ENCODE measurements around the gene SDK1. TPM values are rescaled to one million over a fixed set of nuclear protein-coding genes. Genes with fewer than 3 reads are reported as not detected.

Gene SDK1
- total RNA-seq, 4 donors from 2014 or later: under 0.01 to 16.2 (median 7.2) TPM

DNA sequence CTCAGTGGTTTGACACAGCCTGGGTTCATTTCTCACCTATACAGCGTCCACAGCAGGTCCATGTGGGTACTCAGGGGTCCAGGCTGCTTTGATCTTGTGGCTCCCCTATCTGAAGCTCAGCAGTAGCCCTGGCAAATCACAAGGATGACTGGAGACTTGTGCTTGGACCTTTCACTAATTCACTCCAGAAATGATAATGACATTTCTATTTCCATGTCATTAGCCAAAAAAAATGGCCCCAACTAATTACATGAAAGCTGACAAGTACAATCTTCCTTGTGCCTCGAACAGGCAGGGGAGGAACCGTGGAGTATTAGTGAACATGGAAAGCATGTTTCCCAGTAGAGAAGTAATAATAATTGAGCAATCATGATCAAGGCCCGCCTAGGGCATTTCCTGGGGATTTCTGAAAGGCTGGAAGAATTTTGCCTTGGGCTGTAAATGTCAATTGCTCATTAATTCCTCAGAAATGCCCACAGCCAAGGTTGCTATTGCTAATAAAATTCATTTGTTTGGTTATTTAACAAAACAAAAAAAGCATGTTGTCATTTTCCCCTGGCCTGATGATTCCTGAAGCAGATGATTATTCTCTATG is 586.1 kb downstream of the SDK1 start:
- H3K27ac ChIP-seq: no peak overlapping the region
- H3K4me3 ChIP-seq: no peak overlapping the region
- intact Hi-C loops (cut with DNase I; ENCODE audit: low total_unique reads): no loop called here
- no peak for DNase-seq
- H3K9me3 ChIP-seq: no peaks in the 10 kb centered on the region
- no peaks in the 10 kb centered on the region for H3K36me3 ChIP-seq
- no peaks in the 10 kb centered on the region for H3K27me3 ChIP-seq
- no peaks in the 10 kb centered on the region for H3K4me1 ChIP-seq
- TF ChIP-seq, protein P1, sequence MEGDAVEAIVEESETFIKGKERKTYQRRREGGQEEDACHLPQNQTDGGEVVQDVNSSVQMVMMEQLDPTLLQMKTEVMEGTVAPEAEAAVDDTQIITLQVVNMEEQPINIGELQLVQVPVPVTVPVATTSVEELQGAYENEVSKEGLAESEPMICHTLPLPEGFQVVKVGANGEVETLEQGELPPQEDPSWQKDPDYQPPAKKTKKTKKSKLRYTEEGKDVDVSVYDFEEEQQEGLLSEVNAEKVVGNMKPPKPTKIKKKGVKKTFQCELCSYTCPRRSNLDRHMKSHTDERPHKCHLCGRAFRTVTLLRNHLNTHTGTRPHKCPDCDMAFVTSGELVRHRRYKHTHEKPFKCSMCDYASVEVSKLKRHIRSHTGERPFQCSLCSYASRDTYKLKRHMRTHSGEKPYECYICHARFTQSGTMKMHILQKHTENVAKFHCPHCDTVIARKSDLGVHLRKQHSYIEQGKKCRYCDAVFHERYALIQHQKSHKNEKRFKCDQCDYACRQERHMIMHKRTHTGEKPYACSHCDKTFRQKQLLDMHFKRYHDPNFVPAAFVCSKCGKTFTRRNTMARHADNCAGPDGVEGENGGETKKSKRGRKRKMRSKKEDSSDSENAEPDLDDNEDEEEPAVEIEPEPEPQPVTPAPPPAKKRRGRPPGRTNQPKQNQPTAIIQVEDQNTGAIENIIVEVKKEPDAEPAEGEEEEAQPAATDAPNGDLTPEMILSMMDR (IDR thresholded peaks at IDR 0.05): no peak
- TF ChIP-seq POLR2A (IDR thresholded peaks at IDR 0.05): no peak

DNA sequence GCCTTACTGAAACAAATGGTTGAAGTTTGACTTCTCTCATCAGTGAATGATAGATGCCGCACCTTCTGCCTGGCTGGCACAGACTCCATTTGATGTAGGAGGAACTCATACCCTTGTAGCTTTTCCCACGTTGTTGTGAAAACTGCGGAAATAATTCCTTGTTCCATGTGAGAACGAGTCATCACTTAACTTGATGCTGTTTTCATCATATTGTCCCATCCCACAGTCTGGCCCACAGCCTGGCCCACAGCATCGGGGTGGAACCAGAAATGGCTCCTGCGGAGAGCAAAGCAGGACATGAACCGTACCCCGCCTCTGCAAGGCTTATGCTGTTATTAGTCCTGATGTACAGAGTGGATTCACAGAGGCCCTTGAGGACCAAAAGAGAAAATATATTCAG is 587.0 kb downstream of the SDK1 start:
- no peaks in the 10 kb centered on the region for H3K27me3 ChIP-seq
- no peak for DNase-seq
- H3K4me3 ChIP-seq: no peak overlapping the region
- H3K36me3 ChIP-seq: no peaks in the 10 kb centered on the region
- intact Hi-C loops (cut with DNase I; ENCODE audit: low total_unique reads): no loop called here
- H3K9me3 ChIP-seq: no peaks in the 10 kb centered on the region
- no peaks in the 10 kb centered on the region for H3K4me1 ChIP-seq
- no peak overlapping the region for H3K27ac ChIP-seq
- no peak for TF ChIP-seq POLR2A (IDR thresholded peaks at IDR 0.05)
- TF ChIP-seq, protein P1 (IDR thresholded peaks at IDR 0.05): no peak

DNA sequence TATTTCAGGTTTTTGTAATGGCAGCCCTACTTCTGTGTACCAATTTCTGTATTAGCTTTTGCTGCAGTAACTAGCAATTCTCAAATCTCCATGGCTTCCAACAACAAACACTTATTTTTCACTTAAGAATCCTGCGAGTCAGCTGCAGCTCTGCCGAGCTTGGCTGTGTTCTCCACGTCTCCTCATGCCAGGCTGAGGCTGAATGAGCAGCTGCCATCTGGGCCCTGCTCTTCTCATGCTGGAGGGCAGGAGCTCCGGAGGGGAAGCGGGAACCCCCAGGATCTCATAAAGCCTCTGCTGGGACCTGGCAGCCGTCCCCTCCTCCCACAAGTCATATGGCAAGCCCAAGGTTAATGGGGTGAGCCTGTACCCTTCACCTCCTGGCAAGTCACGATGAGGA is 591.1 kb downstream of the SDK1 start:
- intact Hi-C loops (cut with DNase I; ENCODE audit: low total_unique reads): no loop called here
- Histone ChIP-seq H3K27me3 (no peaks in the 10 kb centered on the region), H3K36me3 (no peaks in the 10 kb centered on the region), H3K4me1 (no peaks in the 10 kb centered on the region), H3K9me3 (no peaks in the 10 kb centered on the region), H3K4me3 (no peak overlapping the region), H3K27ac (no peak overlapping the region)
- TF ChIP-seq, protein P1 (IDR thresholded peaks at IDR 0.05): no peak
- no peak for TF ChIP-seq POLR2A (IDR thresholded peaks at IDR 0.05)
- DNase-seq: no peak

DNA sequence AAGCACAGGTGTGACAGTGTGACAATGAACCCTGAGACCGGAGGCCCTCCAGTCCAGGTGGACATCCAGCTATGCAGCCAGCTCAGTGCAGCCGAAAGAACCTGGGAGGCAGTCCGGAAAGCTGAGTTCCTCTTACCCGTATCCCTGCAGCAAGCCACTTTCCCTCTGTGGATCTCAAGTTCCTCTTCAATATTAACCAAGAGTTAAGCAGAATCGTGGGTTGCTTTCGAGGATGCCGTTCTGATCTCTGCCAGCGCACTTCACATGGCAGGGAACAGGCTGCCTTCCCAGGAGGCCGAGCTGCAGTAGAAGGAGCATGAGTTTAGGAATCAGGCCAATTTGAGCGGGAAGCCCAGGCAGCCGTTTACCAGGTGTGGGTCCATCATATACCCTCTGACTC is 591.6 kb downstream of the SDK1 start:
- Histone ChIP-seq H3K9me3 (no peaks in the 10 kb centered on the region), H3K36me3 (no peaks in the 10 kb centered on the region), H3K27me3 (no peaks in the 10 kb centered on the region), H3K27ac (no peak overlapping the region), H3K4me3 (no peak overlapping the region), H3K4me1 (no peaks in the 10 kb centered on the region)
- TF ChIP-seq POLR2A (IDR thresholded peaks at IDR 0.05): no peak
- TF ChIP-seq, protein P1 (IDR thresholded peaks at IDR 0.05): no peak
- DNase-seq: no peak
- intact Hi-C loops (cut with DNase I; ENCODE audit: low total_unique reads): no loop called here

DNA sequence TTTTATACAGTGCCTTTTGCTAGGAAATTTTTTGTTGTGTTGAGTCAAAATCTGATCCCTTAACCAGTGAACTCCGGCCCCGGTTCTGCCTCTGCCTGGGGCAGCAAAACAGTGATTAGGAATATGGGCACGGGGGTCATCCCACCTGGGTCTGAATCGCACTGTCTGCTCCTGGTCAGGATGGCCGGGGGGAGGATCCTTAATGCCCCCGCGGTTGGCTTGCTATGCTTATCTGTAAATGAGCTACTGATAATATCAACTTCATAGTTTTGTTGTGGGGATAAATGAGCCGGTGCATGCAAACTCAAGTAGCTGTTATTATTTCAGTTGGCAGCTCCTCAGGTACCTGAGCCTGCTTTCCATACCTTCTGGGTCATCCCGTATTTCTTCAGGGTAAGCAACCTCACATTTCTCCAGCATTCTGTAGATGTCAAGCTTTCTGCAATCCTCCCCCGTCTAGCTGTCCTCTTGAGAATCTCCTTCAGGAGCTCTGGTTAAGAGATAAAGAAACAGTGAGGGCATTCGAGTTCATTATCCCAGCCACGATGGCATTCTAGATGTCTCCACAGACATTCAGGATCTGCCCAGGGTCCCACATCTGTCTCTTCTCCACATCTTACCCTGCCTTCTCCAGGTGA is 592.2 kb downstream of the SDK1 start:
- Histone ChIP-seq H3K36me3 (no peaks in the 10 kb centered on the region), H3K27me3 (no peaks in the 10 kb centered on the region), H3K27ac (no peak overlapping the region), H3K4me1 (no peaks in the 10 kb centered on the region), H3K9me3 (no peaks in the 10 kb centered on the region), H3K4me3 (no peak overlapping the region)
- no peak for TF ChIP-seq POLR2A (IDR thresholded peaks at IDR 0.05)
- TF ChIP-seq, protein P1 (IDR thresholded peaks at IDR 0.05): no peak
- intact Hi-C loops (cut with DNase I; ENCODE audit: low total_unique reads): no loop called here
- DNase-seq: no peak

Data from uterus (tissue), 4 donors.